ENCODE results near the gene IRAK3. TPM values are rescaled to one million over a fixed set of nuclear protein-coding genes. Genes with fewer than 3 reads are reported as not detected.

Gene IRAK3
- total and polyA plus RNA-seq, 2 donors (not counting 3 experiments of a cell fraction or from before 2014, with no cell fraction given), result 2.3 to 8.5 TPM

GRCh38 chr12:66144791-66145754 is 43.9 kb upstream of the IRAK3 start:
- peak overlapping the region; percentile 49 for H2AFZ ChIP-seq (ENCODE audit: low read depth, low read length)

More at GRCh38 chr12:66144791-66145754, 43.9 kb upstream of the IRAK3 start:
- TF ChIP-seq POLR2A (IDR thresholded peaks at IDR 0.05; ENCODE audit: low read depth, low read length) (peak; percentile 23), MAX (IDR thresholded peaks at IDR 0.05; ENCODE audit: insufficient read depth, insufficient read length) (no peak), FOS (IDR thresholded peaks at IDR 0.05; ENCODE audit: borderline replicate concordance, insufficient read depth, low read length) (peak; percentile 28), GATA2 (IDR thresholded peaks at IDR 0.05; ENCODE audit: insufficient read depth, insufficient read length, low read depth, low read length) (peak; percentile 9), MYC (IDR thresholded peaks at IDR 0.05; ENCODE audit: low read depth, low read length) (no peak), EZH2 (IDR thresholded peaks at IDR 0.05; ENCODE audit: borderline replicate concordance, low read depth, low read length, severe bottlenecking) (no peak), POLR2AphosphoS5 (IDR thresholded peaks at IDR 0.05; ENCODE audit: insufficient read depth, low read depth, low read length) (peak; percentile 43), JUN (IDR thresholded peaks at IDR 0.05; ENCODE audit: borderline replicate concordance, insufficient read depth, insufficient read length, low read depth) (no peak)
- TF ChIP-seq, protein P1, sequence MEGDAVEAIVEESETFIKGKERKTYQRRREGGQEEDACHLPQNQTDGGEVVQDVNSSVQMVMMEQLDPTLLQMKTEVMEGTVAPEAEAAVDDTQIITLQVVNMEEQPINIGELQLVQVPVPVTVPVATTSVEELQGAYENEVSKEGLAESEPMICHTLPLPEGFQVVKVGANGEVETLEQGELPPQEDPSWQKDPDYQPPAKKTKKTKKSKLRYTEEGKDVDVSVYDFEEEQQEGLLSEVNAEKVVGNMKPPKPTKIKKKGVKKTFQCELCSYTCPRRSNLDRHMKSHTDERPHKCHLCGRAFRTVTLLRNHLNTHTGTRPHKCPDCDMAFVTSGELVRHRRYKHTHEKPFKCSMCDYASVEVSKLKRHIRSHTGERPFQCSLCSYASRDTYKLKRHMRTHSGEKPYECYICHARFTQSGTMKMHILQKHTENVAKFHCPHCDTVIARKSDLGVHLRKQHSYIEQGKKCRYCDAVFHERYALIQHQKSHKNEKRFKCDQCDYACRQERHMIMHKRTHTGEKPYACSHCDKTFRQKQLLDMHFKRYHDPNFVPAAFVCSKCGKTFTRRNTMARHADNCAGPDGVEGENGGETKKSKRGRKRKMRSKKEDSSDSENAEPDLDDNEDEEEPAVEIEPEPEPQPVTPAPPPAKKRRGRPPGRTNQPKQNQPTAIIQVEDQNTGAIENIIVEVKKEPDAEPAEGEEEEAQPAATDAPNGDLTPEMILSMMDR (IDR thresholded peaks at IDR 0.05; ENCODE audit: extremely low read depth in 1 of 2, insufficient read depth in 1 of 2, low read depth in 1 of 2, low read length in 2 of 2), result peak; percentile 59 to 62
- Histone ChIP-seq H3K9me3 (replicated peaks; ENCODE audit: control insufficient read depth, insufficient read depth, low read length) (peaks cover 6% of the 10 kb centered on the region), H3K9ac (replicated peaks; ENCODE audit: extremely low read depth, insufficient read depth, low read length) (peak overlapping the region; percentile 35), H3K79me2 (ENCODE audit: control insufficient read depth, insufficient read depth, low read length) (peaks cover 4% of the 10 kb centered on the region), H4K20me1 (replicated peaks; ENCODE audit: control insufficient read depth, extremely low read depth, insufficient read depth, low read length) (no peaks in the 10 kb centered on the region), H3K27me3 (ENCODE audit: control insufficient read depth in 2 of 2, insufficient read depth in 2 of 2, low read length in 2 of 2) (no peaks in the 10 kb centered on the region), H3K4me1 (ENCODE audit: control insufficient read depth, extremely low read depth, insufficient read depth, low read length) (peaks cover 20% of the 10 kb centered on the region), H3K9me1 (replicated peaks; ENCODE audit: control insufficient read depth, extremely low read depth, insufficient read depth, low read length) (no peaks in the 10 kb centered on the region), H3K36me3 (ENCODE audit: control insufficient read depth in 2 of 2, extremely low read depth in 1 of 2, insufficient read depth in 2 of 2, low read length in 2 of 2) (peaks cover 0 to 4% of the 10 kb centered on the region in 2 experiments), H3K4me3 (replicated peaks in 1 of 3; ENCODE audit: insufficient read depth in 1 of 3, low read depth in 1 of 3, low read length in 3 of 3) (peak overlapping the region in 1 of 3 experiments; percentile 46), H3K4me2 (ENCODE audit: insufficient read depth, low read length) (peak overlapping the region; percentile 94), H3K27ac (ENCODE audit: insufficient read depth, low read depth, low read length) (peak overlapping the region; percentile 62)
- no TSS peak for BruUV-seq (replicated peaks)
- intact Hi-C loops (cut with micrococcal nuclease), result loop anchor here (1.0 to 5.0 kb wide), 8 partner anchors 24 to 716 kb away; partner anchors contain the start of gene TMBIM4
- FAIRE-seq (peak; percentile 87), DNase-seq (ENCODE audit: low read depth, low spot score) (peak; percentile 88)
- POLR2A ChIA-PET, result interaction anchor here (0.6 to 1.3 kb wide), 3 partner anchors 24 to 592 kb away, joined by 3 to 10 read pairs (median 5); partner anchors contain the start of gene TMBIM4
- dilution Hi-C loops (cut with MboI; ENCODE audit: extremely low pct_ligation_motif_present, low sequenced_read_pairs), result no loop called here
- CTCF ChIA-PET, result interaction anchor here (0.6 to 3.2 kb wide), 44 partner anchors 13 to 716 kb away, joined by 3 to 38 read pairs (median 5); partner anchors contain the start of genes HELB, IRAK3, LLPH and TMBIM4

Measured in endothelial cell of umbilical vein (primary cell).